Tibial nerve (tissue), 4 donors: ENCODE measurements around the gene IFI16. TPM values are rescaled to one million over a fixed set of nuclear protein-coding genes. Genes with fewer than 3 reads are reported as not detected.

Experiments used
- DNase-seq, 2 donors: peaks; one replicate each; pipeline ENCODE4 v3.0.0-alpha.2; 2019; ENCODE audit warnings: low spot score in 2 of 2
- H3K27ac ChIP-seq, 4 donors: fragments of 200-600 bp; sonication (generic) in 3 of 4; one replicate each; pipeline ENCODE4 v1.5.1; 2017 to 2019; ENCODE audit warnings: mild to moderate bottlenecking in 1 of 4
- H3K27me3 ChIP-seq, 2 donors: fragments of 200-600 bp; sonication (generic) in 1 of 2; one replicate each; pipeline versions ENCODE4 v1.5.1 to v1.6.0; 2017 to 2019
- H3K36me3 ChIP-seq, 3 donors: fragments of 200-600 bp; sonication (generic); one replicate each; pipeline ENCODE4 v1.5.1; 2018 to 2019
- H3K4me1 ChIP-seq, 4 donors: fragments of 200-600 bp; sonication (generic) in 3 of 4; one replicate each; pipeline ENCODE4 v1.5.1; 2017 to 2019
- H3K4me3 ChIP-seq, 4 donors: fragments of 200-600 bp; sonication (generic) in 3 of 4; one replicate each; pipeline ENCODE4 v1.5.1; 2017 to 2019; ENCODE audit warnings: mild to moderate bottlenecking in 1 of 4, moderate library complexity in 1 of 4
- H3K9me3 ChIP-seq, 4 donors: fragments of 200-600 bp; sonication (generic) in 3 of 4; one replicate each; pipeline ENCODE4 v1.5.1; 2017 to 2019
- CTCF ChIP-seq, 5 experiments: fragments of 200-600 bp in 3 of 5; fragments of 450-650 bp in 2 of 5; sonication (generic) in 3 of 5; IDR thresholded peaks; one replicate each; pipeline ENCODE4 v1.5.1; 2016 to 2019; ENCODE audit warnings: antibody characterized with exemption in 5 of 5, mild to moderate bottlenecking in 3 of 5, moderate library complexity in 2 of 5
- EP300 ChIP-seq, 2 donors: sonication (generic); formaldehyde crosslinking; IDR thresholded peaks; one replicate each; pipeline ENCODE4 v1.6.1; 2017; ENCODE audit warnings: antibody characterized with exemption in 2 of 2, mild to moderate bottlenecking in 1 of 2
- POLR2A ChIP-seq, 2 donors: fragments of 450-650 bp; IDR thresholded peaks; one replicate each; pipeline ENCODE4 v1.6.1; 2017; ENCODE audit warnings: antibody characterized with exemption in 2 of 2, mild to moderate bottlenecking in 2 of 2, moderate library complexity in 2 of 2
- WGBS, 2 donors: methylation state at CpG; one replicate each; pipeline ENCODE4 v1.1.5; 2018; 5-methylcytosine and 5-hydroxymethylcytosine counted together
- total RNA-seq, 4 donors: library from RNA; depleted of rRNA; stranded (reverse); fragments of >200 nt; gene quantifications; one replicate each; pipeline ENCODE4 v1.1.0, GENCODE V29; 2016

The IFI16 gene
- total RNA-seq, 4 donors from 2014 or later = 63.2 to 121 (median 108) TPM

DNA sequence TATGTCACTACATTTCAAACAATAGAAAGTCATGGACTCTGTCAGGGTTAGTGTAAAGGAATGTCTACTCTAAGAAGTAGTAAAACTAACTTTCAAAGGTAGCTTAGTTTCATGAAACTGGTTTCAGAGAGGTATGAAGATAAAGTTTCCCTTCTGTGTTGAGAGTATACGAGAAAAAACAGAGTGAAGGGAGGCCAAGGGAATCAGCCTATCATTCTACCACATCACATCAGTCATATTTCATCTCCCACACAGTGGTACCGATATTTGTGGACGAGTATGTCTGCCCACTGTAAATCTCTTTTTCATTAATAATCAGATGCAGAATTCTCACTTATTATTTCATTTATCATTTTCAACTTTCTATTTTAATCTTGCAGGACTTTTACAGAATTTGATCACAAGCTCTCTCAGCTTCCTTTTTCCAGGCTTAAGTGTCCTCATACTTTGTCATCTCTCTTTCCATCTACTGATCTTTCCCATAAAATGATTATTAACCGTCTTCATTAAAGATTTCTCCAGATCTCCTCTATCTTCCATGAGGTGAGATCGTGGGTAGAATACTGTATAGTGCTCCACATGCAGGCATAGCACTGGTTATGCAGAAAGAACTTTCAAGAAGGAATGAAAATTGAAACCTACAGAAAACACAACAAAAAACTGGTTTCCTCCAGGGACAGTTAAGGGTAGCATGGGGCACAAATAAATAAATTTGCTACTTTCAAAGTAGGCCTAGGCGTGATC lies 11.5 kb upstream of the IFI16 start:
- no peaks in the 10 kb centered on the region for H3K27me3 ChIP-seq
- peak overlapping the region in 2 of 4 donors; percentile 38 to 58 for H3K4me3 ChIP-seq
- 44% methylated on average over 6 of the region's 6 CpGs for WGBS, 2 donors
- peaks cover 0 to 32% (median 24%) of the 10 kb centered on the region in 4 donors for H3K4me1 ChIP-seq
- H3K27ac ChIP-seq = peak overlapping the region in 3 of 4 donors; percentile 79 to 96 (median 96)
- DNase-seq = no peak
- H3K9me3 ChIP-seq = no peaks in the 10 kb centered on the region
- H3K36me3 ChIP-seq = no peaks in the 10 kb centered on the region
- TF ChIP-seq EP300 (IDR thresholded peaks at IDR 0.05) (no peak), CTCF (IDR thresholded peaks at IDR 0.05) (no peak), POLR2A (IDR thresholded peaks at IDR 0.05) (no peak)

DNA sequence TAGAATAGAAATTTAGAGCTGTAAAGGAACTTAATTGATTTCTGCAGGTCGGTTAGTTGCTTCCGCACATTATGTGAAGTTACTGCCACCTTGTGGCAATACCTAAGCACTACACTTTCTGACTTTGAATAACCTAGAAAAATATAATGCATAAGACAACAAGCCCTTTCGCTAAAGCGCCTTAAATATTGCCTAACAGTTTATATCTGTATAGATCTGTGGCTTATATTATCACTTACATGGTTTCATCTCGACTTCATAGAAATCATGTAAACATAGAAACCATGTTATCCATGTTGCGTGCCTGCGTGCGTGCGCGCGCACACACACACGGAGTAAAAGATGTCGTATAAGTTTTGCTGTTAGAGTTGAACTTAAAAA lies 10.9 kb upstream of the IFI16 start:
- TF ChIP-seq POLR2A (IDR thresholded peaks at IDR 0.05) (peak in 1 of 2 donors; percentile 6), EP300 (IDR thresholded peaks at IDR 0.05) (peak in 1 of 2 donors; percentile 76), CTCF (IDR thresholded peaks at IDR 0.05) (peak; percentile 80 to 95 (median 93))
- DNase-seq = peak; percentile 54 to 85

DNA sequence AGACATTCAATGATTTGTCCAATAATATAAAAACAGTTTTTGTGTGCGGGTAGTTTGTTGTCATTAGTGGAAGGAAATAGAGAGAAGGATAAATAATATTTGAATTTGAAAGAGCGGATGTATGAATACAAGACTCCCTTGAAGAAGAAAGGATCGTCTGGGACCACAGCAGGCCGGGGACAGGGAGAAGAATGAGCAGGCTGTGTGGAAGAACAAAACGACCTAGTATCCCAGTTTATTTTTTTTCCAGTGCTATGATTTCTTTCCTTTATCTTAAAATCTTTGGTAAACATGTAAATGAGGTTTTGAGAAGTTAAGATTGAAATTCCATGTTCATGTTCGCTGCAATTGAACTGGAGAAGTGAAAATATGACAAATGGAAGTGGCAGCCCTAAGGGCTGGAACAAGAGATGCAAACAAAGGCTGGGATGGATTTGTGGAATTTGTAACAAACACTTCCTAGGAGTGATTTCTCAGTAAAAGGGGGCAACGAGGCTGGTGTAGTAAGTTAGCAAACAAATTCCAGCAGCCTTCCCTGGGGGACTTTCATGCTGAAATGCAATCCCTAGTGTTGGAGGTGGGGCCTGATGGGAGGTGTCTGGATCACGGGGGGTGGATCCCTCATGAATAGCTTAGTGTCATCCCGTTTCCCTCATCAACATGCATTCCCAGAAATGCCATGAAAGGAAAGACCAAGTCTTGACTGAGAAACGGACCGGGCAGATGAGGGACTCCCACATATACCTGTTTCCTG lies 10.2 kb upstream of the IFI16 start:
- Histone ChIP-seq H3K9me3 (no peaks in the 10 kb centered on the region), H3K4me3 (peak overlapping the region; percentile 38 to 58 (median 44)), H3K4me1 (peaks cover 0 to 33% (median 24%) of the 10 kb centered on the region in 4 donors), H3K27ac (peak overlapping the region; percentile 64 to 96 (median 88)), H3K27me3 (no peaks in the 10 kb centered on the region), H3K36me3 (no peaks in the 10 kb centered on the region)
- peak in 1 of 5 experiments; percentile 10 for TF ChIP-seq CTCF (IDR thresholded peaks at IDR 0.05)
- TF ChIP-seq POLR2A (IDR thresholded peaks at IDR 0.05) = peak; percentile 76 to 77
- TF ChIP-seq EP300 (IDR thresholded peaks at IDR 0.05) = peak in 1 of 2 donors; percentile 98
- peak; percentile 87 to 95 for DNase-seq
- WGBS, 2 donors = 9% methylated on average over 11 of the region's 11 CpGs

More for the DNA sequence above, 10.9 kb upstream of the IFI16 start:
- 6 to 13% methylated on average over 13 of the region's 13 CpGs for WGBS, 2 donors
- H3K4me3 ChIP-seq = peak overlapping the region; percentile 38 to 58 (median 44)
- no peaks in the 10 kb centered on the region for H3K36me3 ChIP-seq
- peaks cover 0 to 33% (median 24%) of the 10 kb centered on the region in 4 donors for H3K4me1 ChIP-seq
- peak overlapping the region; percentile 64 to 96 (median 88) for H3K27ac ChIP-seq
- H3K9me3 ChIP-seq = no peaks in the 10 kb centered on the region
- H3K27me3 ChIP-seq = no peaks in the 10 kb centered on the region

- no peak for DNase-seq
- Histone ChIP-seq H3K4me3 (peak overlapping the region; percentile 38 to 58 (median 44)), H3K36me3 (no peaks in the 10 kb centered on the region), H3K9me3 (no peaks in the 10 kb centered on the region), H3K27ac (peak overlapping the region; percentile 64 to 96 (median 88)), H3K4me1 (peaks cover 0 to 37% (median 27%) of the 10 kb centered on the region in 4 donors), H3K27me3 (no peaks in the 10 kb centered on the region)
- 8 to 9% methylated on average over 6 of the region's 6 CpGs for WGBS, 2 donors
- no peak for TF ChIP-seq CTCF (IDR thresholded peaks at IDR 0.05)
- no peak for TF ChIP-seq EP300 (IDR thresholded peaks at IDR 0.05)
- no peak for TF ChIP-seq POLR2A (IDR thresholded peaks at IDR 0.05)
These were observed 9.7 kb upstream of the IFI16 start for GRCh38 chr1:159000070-159000409.

GRCh38 chr1:159000625-159001024 lies 9.1 kb upstream of the IFI16 start:
- WGBS, 2 donors = 0% methylated on average over 1 of the region's 1 CpG
- H3K27ac ChIP-seq = peak overlapping the region; percentile 64 to 96 (median 88)

More at GRCh38 chr1:159000625-159001024, 9.1 kb upstream of the IFI16 start:
- H3K4me3 ChIP-seq = peak overlapping the region; percentile 38 to 58 (median 44)
- no peaks in the 10 kb centered on the region for H3K27me3 ChIP-seq
- peak; percentile 87 to 95 for DNase-seq
- H3K4me1 ChIP-seq = peaks cover 0 to 43% (median 31%) of the 10 kb centered on the region in 4 donors
- TF ChIP-seq CTCF (IDR thresholded peaks at IDR 0.05) = no peak
- no peak for TF ChIP-seq POLR2A (IDR thresholded peaks at IDR 0.05)
- peak; percentile 78 to 94 for TF ChIP-seq EP300 (IDR thresholded peaks at IDR 0.05)
- no peaks in the 10 kb centered on the region for H3K36me3 ChIP-seq
- no peaks in the 10 kb centered on the region for H3K9me3 ChIP-seq
